GM10266 (cell line): ENCODE data around the gene ITIH2.

Source experiments
- DNase-seq: peaks from one replicate; pipeline ENCODE4 v3.0.0; 2012; ENCODE audit errors: extremely low spot score
- CTCF ChIP-seq: IDR thresholded peaks from 2 replicates; pipeline ENCODE4 v1.5.1; 2012; ENCODE audit warnings: mild to moderate bottlenecking, low read depth; ENCODE audit not compliant: control insufficient read depth, insufficient read depth; ENCODE audit errors: missing control alignments

The ITIH2 gene

GRCh38 chr10:7700577-7701125 lies 2.5 kb upstream of the ITIH2 start:
- TF ChIP-seq CTCF: no peak
- no peak for DNase-seq

- no peak for DNase-seq
- no peak for TF ChIP-seq CTCF
Measured at GRCh38 chr10:7701158-7701742, 1.9 kb upstream of the ITIH2 start.

- no peak for TF ChIP-seq CTCF
- DNase-seq: no peak
Measured at GRCh38 chr10:7702288-7702812, 766 bp upstream of the ITIH2 start.

- DNase-seq: no peak
- no peak for TF ChIP-seq CTCF
Measured at GRCh38 chr10:7704071-7705016, 1.2 kb downstream of the ITIH2 start.

GRCh38 chr10:7705341-7705740 lies 2.2 kb downstream of the ITIH2 start:
- DNase-seq: no peak
- TF ChIP-seq CTCF: no peak

GRCh38 chr10:7706534-7707073 lies 3.5 kb downstream of the ITIH2 start:
- no peak for TF ChIP-seq CTCF
- DNase-seq: no peak
